Measurements from ENCODE around the gene FGR.

DNA sequence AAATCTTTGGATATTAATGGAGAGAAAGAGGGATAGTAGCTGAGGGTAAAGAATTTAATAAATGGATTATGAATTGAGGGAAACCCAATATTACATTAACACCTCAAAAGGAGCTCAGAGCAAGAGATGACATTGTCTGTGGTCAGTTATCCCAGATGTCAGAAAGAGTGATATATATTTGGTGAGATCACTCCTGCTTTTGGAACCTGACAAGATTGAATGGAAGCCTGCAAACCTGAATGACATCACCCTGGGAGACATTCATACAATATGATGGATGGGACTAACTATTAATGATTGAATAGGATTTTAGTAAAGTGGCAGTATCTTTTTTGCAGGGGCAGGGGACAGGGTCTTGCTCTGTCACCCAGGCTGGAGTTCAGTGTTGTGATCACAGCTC lies 43.8 kb upstream of the FGR start:
- TF ChIP-seq, protein P1, sequence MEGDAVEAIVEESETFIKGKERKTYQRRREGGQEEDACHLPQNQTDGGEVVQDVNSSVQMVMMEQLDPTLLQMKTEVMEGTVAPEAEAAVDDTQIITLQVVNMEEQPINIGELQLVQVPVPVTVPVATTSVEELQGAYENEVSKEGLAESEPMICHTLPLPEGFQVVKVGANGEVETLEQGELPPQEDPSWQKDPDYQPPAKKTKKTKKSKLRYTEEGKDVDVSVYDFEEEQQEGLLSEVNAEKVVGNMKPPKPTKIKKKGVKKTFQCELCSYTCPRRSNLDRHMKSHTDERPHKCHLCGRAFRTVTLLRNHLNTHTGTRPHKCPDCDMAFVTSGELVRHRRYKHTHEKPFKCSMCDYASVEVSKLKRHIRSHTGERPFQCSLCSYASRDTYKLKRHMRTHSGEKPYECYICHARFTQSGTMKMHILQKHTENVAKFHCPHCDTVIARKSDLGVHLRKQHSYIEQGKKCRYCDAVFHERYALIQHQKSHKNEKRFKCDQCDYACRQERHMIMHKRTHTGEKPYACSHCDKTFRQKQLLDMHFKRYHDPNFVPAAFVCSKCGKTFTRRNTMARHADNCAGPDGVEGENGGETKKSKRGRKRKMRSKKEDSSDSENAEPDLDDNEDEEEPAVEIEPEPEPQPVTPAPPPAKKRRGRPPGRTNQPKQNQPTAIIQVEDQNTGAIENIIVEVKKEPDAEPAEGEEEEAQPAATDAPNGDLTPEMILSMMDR (IDR thresholded peaks at IDR 0.05), result no peak
- TF ChIP-seq EZH2phosphoT487 (IDR thresholded peaks at IDR 0.05), result no peak
- TF ChIP-seq EZH2 (IDR thresholded peaks at IDR 0.05), result no peak
